ENCODE results near the gene IQCF2.
"Not testable (repeated sequence)": the region's sequence is repeated elsewhere in the genome, so short reads cannot be mapped to it uniquely, and the experiment has no call there.

IQCF2 gene

GRCh38 chr3:51879937-51880336 lies 18.5 kb downstream of the IQCF2 start:
- DNase-seq = no peak

- no peak for DNase-seq
These were observed 25.0 kb downstream of the IQCF2 start for GRCh38 chr3:51886447-51886846.

- DNase-seq = no peak
These were observed 26.2 kb downstream of the IQCF2 start for GRCh38 chr3:51887620-51888019.

- DNase-seq = no peak
These were observed 27.2 kb downstream of the IQCF2 start for GRCh38 chr3:51888463-51889105.

GRCh38 chr3:51891242-51892039 lies 30.0 kb downstream of the IQCF2 start:
- no peak for DNase-seq

GRCh38 chr3:51894391-51894790 lies 33.0 kb downstream of the IQCF2 start:
- no peak for DNase-seq

- no peak for DNase-seq
These were observed 33.5 kb downstream of the IQCF2 start for GRCh38 chr3:51894939-51895338.

- no peak for DNase-seq
These were observed 35.3 kb downstream of the IQCF2 start for GRCh38 chr3:51896607-51897305.

- no peak for DNase-seq
These were observed 36.0 kb downstream of the IQCF2 start for GRCh38 chr3:51897391-51897790.

- not testable (repeated sequence) for DNase-seq
These were observed 38.6 kb downstream of the IQCF2 start for GRCh38 chr3:51900043-51900442.

GRCh38 chr3:51902361-51902760 lies 40.9 kb downstream of the IQCF2 start:
- DNase-seq = not testable (repeated sequence)

GRCh38 chr3:51904034-51904823 lies 42.8 kb downstream of the IQCF2 start:
- DNase-seq = no peak

GRCh38 chr3:51908026-51908425 lies 46.6 kb downstream of the IQCF2 start:
- DNase-seq = no peak
